NCI-H526 (cell line): ENCODE measurements around the gene RABEP1.

ENCODE experiments used
- DNase-seq, 2 experiments: peaks; one replicate each; lab custom pipeline; 2025; lab: John Stamatoyannopoulos, UW

Gene RABEP1

GRCh38 chr17:5272322-5272721 is 9.8 kb upstream of the RABEP1 start:
- no peak for DNase-seq

- DNase-seq: peak in 1 of 2 experiments; percentile 55
These were observed 646 bp downstream of the RABEP1 start for GRCh38 chr17:5282642-5283217.

GRCh38 chr17:5283571-5284315 is 1.7 kb downstream of the RABEP1 start:
- DNase-seq: no peak

GRCh38 chr17:5284681-5285080 is 2.6 kb downstream of the RABEP1 start:
- no peak for DNase-seq

DNA sequence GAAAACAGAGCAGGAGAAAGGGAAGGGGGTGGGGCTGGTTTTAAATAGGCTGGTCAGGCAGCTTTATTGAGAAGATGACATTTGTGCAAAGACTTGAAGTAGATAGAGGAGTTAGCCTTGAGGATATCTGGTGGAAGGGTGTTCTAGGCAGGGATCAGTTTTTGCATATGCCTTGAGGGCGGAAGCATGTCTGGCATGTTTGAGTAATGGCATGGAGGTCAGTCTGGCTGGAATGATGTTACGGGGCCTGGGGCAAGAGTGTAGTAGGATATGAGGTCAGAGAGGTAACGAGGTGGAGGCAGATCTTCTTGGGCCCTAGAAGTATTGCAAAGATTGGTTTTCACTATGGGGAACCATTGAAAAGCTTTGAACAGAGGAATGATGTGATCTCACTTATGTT is 4.8 kb downstream of the RABEP1 start:
- DNase-seq: no peak

DNA sequence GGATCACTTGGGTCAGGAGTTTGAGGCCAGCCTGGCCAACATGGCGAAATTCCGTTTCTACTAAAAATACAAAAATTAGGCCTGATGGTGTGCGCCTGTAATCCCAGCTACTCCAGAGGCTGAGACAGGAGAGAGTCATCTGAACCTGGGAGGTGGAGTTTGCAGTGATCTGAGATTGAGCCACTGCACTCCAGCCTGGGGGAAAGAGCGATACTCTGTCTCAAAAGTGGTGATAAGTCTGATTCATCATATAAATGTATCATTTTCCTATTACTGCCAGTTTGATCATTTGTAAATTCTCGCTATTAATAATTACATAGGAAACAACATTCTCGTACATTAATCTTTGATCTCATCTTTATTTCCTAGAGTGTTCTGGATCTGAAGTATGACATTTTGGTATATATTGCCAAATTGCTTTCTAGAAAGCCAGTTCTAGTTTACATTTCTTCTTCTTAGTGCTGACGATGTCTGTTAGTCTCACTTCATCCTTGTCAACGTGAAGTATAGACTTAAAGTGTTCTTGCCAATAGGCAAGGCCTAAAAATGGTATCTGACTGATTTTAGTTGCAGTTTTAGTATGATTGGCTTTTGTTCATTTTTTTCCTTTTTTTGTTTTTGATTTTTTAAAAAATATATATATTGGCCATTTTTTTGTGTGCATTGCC is 9.7 kb downstream of the RABEP1 start:
- DNase-seq: no peak

GRCh38 chr17:5297245-5297644 is 15.2 kb downstream of the RABEP1 start:
- DNase-seq: no peak

- DNase-seq: no peak
These were observed 17.3 kb downstream of the RABEP1 start for GRCh38 chr17:5299383-5299782.

DNA sequence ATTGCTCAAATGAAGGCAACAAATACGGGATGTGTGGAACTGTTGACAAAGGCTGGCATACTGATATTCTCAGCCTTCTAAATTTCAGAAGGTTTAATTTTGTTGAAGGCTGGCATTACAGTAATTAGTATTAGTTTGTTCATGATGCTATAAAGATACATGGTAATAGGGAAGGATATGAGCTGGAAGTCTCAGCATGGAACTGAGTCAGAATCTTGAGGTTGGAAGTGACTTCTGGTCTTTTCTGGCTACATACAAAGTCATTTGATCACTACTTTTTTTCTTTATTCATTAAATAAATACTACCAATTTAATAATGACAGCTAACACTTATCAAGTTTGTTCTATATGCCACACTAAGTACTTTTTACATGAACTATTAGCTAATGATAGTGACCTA is 22.6 kb downstream of the RABEP1 start:
- no peak for DNase-seq

DNA sequence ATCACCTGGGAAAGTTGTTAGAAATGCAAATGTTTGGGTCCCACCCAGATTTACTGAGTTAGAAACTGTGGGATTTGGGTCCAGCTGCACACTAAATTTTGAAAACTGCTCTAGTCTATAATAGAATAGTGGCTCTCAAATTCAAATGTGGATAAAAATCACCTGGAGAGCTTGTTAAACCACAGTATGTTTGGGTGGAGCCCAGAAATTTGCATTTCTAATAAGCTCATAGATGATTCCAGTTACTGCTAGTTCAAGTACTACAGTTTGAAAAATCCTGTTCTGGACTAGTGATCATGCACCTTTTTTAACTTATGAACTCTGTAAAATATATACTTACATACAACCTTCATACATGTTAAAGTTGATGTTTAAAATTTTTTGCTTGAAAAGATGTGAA is 27.8 kb downstream of the RABEP1 start:
- peak; percentile 28 to 60 for DNase-seq

- no peak for DNase-seq
These were observed 43.8 kb downstream of the RABEP1 start for GRCh38 chr17:5325851-5326250.

GRCh38 chr17:5329784-5330557 is 47.9 kb downstream of the RABEP1 start:
- DNase-seq: no peak

- DNase-seq: no peak
These were observed 48.9 kb downstream of the RABEP1 start for GRCh38 chr17:5330981-5331380.

DNA sequence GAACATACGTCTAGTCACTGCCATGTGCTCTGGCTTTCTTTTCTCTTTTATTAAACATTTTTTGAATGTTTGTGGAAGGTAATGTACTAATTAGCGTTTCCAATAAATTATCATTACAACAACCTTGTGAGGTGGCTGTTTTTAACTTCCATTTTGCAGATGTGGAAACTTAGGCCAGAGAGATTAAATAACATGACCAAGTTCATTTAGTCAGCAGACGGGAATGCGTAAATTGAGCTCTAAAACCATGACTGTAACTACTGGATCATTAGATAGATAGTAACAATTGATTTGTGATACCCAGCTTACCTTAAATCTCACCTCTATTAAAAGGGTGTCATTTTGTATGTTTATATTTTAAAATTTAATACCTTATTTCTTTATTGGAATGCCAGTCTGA is 49.4 kb downstream of the RABEP1 start:
- DNase-seq: no peak

DNA sequence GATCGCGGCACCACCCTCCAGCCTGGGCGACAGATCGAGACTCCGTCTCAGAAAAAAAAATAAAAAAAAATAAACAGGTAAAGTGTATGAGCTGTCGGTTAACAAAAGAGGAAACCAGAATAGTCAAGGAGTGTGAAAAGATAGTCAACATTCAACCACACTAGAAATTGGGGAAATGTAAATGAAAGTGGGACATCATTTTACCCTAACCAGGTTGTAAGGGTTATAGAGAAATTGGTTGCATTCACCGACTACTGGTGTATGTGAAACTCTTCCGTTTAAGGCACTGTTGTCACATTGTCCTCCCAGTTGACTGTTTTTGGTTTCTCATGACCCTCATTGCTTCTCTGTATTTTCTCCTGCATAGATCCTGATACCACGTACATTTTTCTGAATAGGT is 62.8 kb downstream of the RABEP1 start:
- DNase-seq: no peak

DNA sequence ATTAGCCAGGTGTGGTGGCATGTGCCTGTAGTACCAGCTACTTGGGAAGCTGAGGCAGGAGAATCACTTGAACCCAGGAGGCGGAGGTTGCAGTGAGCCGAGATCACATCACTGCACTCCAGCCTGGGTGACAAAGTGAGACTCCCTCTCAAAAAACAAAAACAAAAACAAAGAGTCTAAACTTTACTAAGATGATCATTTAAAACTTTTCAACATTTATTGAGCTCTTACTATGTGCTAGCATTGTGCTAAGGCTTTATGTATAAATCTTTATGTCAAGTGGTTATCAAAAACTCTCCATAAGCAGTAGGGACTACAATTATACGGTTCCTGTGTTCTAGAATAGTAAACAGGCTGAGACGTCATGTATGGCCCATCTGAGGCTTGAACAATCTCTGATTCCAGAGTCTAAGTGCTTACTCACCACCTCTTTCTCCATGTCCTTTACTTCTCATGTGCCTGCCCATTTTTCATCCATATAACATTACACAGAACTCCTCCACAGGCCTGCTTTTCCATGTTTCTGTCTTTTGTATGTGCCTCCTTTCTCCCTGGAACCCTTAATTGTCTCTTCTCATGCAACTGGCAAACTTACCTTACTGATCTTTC is 70.7 kb downstream of the RABEP1 start:
- DNase-seq: no peak

DNA sequence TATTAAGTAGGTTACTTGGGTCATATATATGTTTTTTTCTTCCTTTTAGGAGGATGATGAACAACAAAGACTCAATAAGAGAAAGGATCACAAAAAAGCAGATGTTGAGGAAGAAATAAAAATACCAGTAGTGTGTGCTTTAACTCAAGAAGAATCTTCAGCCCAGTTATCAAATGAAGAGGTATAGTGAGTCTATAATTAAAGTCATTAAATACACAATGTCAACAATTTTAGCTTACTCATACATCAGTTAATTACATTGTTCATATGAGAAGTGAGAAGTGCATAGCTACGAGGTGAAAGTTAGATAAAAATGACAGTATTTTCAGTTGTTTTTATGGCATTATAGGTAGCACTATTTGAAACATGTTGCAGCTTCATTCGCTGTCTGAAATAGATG is 72.2 kb downstream of the RABEP1 start:
- no peak for DNase-seq

GRCh38 chr17:5354886-5355415 is 72.9 kb downstream of the RABEP1 start:
- no peak for DNase-seq

DNA sequence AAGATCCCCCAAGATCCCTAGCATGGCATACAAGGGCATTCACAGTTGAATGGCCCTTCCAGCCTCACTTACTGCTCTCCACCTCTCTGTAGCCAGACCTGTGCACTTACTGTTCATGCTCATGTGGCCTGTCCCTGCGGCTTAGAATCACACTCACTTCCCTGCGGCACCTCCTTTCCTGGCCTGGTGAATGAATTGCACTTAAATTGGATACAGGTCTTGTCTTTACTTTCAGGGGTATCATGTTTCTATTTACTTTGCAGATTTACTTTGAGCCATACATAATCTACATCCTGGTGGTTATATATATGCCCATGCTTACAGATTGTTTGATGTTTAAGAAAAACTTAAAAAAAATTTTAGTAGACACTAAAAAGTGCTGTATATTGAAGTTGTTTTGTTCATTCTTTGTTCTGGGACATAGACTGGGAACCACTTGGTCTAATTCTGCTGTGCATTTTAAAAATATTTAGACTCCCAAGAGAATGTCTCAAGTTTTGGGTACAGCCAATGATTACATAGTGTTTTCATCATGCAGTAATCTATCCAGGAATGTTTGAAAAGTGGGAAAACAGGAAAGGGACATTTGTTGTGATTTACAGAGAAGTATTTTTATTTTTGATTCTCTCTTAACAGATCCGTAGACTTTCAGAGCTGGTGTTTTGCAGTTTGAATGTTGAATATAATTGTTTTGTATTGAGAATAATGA is 73.5 kb downstream of the RABEP1 start:
- DNase-seq: peak in 1 of 2 experiments; percentile 30

DNA sequence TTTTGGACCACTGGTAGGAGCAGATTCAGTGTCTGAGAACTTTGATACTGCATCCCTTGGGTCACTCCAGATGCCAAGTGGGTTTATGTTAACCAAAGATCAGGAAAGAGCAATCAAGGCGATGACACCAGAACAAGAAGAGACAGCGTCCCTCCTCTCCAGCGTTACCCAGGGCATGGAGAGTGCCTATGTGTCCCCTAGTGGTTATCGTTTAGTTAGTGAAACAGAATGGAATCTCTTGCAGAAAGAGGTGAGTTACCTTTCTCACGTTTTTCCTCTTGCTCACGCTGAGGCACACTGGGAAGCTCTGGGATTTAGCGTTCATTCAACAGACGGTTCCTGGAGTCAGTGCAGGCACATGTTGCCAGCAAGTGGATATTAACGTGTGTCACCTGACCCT is 79.3 kb downstream of the RABEP1 start:
- DNase-seq: no peak

DNA sequence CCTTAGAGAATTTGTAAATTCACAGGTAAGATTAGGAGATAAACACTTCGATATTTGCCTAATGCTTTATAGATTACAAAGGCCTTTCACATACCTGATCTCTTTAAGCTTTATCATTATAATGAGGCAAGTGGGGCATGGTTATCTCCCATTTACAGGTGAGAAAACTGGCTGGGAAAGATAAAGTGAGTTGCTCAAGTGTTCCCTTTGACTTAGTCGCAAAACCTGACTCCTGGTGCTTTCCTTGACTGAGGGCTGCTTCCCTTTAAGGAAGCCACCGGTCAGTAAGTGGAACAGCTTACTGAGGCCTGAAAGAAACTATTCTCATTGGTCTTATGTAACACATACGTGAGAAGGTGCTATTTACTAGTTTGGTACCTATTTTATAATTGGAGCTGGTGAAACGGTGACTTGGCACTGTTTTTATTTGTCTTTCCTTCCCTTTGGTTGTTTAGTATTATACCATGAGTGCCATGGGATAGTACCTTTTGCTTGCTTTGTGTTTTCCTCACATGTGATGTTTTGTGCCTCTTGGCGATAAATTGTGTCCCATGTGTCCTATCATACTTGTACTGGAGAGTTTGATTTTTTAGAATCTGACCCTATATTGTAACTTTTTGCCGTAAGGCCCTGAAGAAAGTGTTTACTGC is 80.2 kb downstream of the RABEP1 start:
- DNase-seq: no peak
